Activated T-cell treated with anti-CD3 and anti-CD28 coated beads, Interleukin-2, amount 50 U/mL, for 1 hour (primary cell): ENCODE results near the gene TSEN34.
"Not testable (repeated sequence)": the region's sequence is repeated elsewhere in the genome, so short reads cannot be mapped to it uniquely, and the experiment has no call there.

Source experiments
- DNase-seq: peaks from one replicate; pipeline ENCODE4 v3.0.0-alpha.2; 2020

Gene TSEN34

GRCh38 chr19:54189145-54189734 is 1.9 kb upstream of the TSEN34 start, which contains the start of gene MBOAT7:
Gene MBOAT7, minus strand, starts transcription at chr19:54189580. Its CDS starts 1,072 bp downstream, at chr19:54188508.
- no peak for DNase-seq

- DNase-seq = peak; percentile 100
Observed at GRCh38 chr19:54189735-54190502, 1.2 kb upstream of the TSEN34 start.

GRCh38 chr19:54190503-54191010 is 551 bp upstream of the TSEN34 start:
- peak; percentile 100 for DNase-seq

GRCh38 chr19:54191811-54192453 is 824 bp downstream of the TSEN34 start:
- DNase-seq = no peak

- no peak for DNase-seq
Observed at GRCh38 chr19:54193011-54193410, 1.9 kb downstream of the TSEN34 start.

- DNase-seq = not testable (repeated sequence)
Observed at GRCh38 chr19:54194463-54194862, 3.4 kb downstream of the TSEN34 start.

GRCh38 chr19:54196536-54196935 is 5.4 kb downstream of the TSEN34 start:
- DNase-seq = no peak

- no peak for DNase-seq
Observed at GRCh38 chr19:54197121-54197520, 6.0 kb downstream of the TSEN34 start.

- DNase-seq = no peak
Observed at GRCh38 chr19:54199401-54199800, 8.3 kb downstream of the TSEN34 start.

- no peak for DNase-seq
Observed at GRCh38 chr19:54201172-54201701, 10.1 kb downstream of the TSEN34 start.

- no peak for DNase-seq
Observed at GRCh38 chr19:54201980-54202379, 10.9 kb downstream of the TSEN34 start.

- DNase-seq = no peak
Observed at GRCh38 chr19:54203151-54203611, 12.1 kb downstream of the TSEN34 start.

- no peak for DNase-seq
Observed at GRCh38 chr19:54204767-54205468, 13.8 kb downstream of the TSEN34 start.

- no peak for DNase-seq
Observed at GRCh38 chr19:54206030-54206830, 15.1 kb downstream of the TSEN34 start.

- no peak for DNase-seq
Observed at GRCh38 chr19:54206831-54207177, 15.7 kb downstream of the TSEN34 start.

GRCh38 chr19:54207193-54207592 is 16.1 kb downstream of the TSEN34 start:
- DNase-seq = not testable (repeated sequence)

- no peak for DNase-seq
Observed at GRCh38 chr19:54207676-54207982, 16.5 kb downstream of the TSEN34 start.

GRCh38 chr19:54207983-54208783 is 17.1 kb downstream of the TSEN34 start:
- no peak for DNase-seq

GRCh38 chr19:54208784-54209057 is 17.6 kb downstream of the TSEN34 start:
- no peak for DNase-seq

- DNase-seq = no peak
Observed at GRCh38 chr19:54209058-54209810, 18.1 kb downstream of the TSEN34 start.
